ENCODE data around the gene CDC16.

GRCh38 chr13:114318624-114319023 is 83.9 kb downstream of the CDC16 start:
- TF ChIP-seq CTCF (IDR thresholded peaks at IDR 0.05; ENCODE audit: control extremely low read depth in 1 of 3, insufficient read depth in 1 of 3, low read depth in 1 of 3, low read length in 3 of 3) (no peak), POLR2AphosphoS5 (IDR thresholded peaks at IDR 0.05; ENCODE audit: low read depth, low read length) (no peak), SUZ12 (IDR thresholded peaks at IDR 0.05; ENCODE audit: low read length) (no peak), TAF1 (IDR thresholded peaks at IDR 0.05; ENCODE audit: low read depth, low read length) (no peak), TCF12 (IDR thresholded peaks at IDR 0.05; ENCODE audit: low read depth, low read length) (no peak), GABPA (IDR thresholded peaks at IDR 0.05; ENCODE audit: borderline replicate concordance, insufficient read depth, low read length) (no peak)
